Activated CD8-positive, alpha-beta memory T cell treated with anti-CD3 and anti-CD28 coated beads for 36 hours (primary cell): Measurements from ENCODE around the gene LRCH3. TPM values are rescaled to one million over a fixed set of nuclear protein-coding genes. Genes with fewer than 3 reads are reported as not detected.

Source experiments
- CTCF ChIA-PET: fragments of 350-600 bp; sonication (Branson Sonifier 250); formaldehyde crosslinking; loops from one replicate; lab custom pipeline; 2021; ENCODE audit warnings: antibody characterized with exemption; lab: Charles Lee
- POLR2A ChIA-PET: fragments of 350-600 bp; sonication (Branson Sonifier 250); formaldehyde crosslinking; loops from one replicate; lab custom pipeline; 2021; ENCODE audit warnings: antibody characterized with exemption; lab: Charles Lee
- total RNA-seq, 2 experiments: library from RNA; stranded (reverse); gene quantifications; one replicate each; pipeline ENCODE4 v1.2.3, GENCODE V29; 2021

Gene LRCH3
- total RNA-seq: 10 to 100 TPM; 46.5 to 49.0 TPM

- POLR2A ChIA-PET: interaction anchor here (1.0 kb wide), 1 partner anchor 41 kb away, joined by 3 read pairs; no protein-coding TSS in a partner anchor
- CTCF ChIA-PET: interaction anchor here (0.8 kb wide), 1 partner anchor 40 kb away, joined by 3 read pairs; no protein-coding TSS in a partner anchor
Measured at GRCh38 chr3:197791113-197791891, at the start of gene LRCH3. LRCH3 (plus strand) TSS chr3:197791254; CDS start chr3:197791279, 25 bp downstream.

- POLR2A ChIA-PET: no interaction called here
- CTCF ChIA-PET: no interaction called here
Measured at GRCh38 chr3:197742787-197743186, 48.3 kb upstream of the LRCH3 start.

GRCh38 chr3:197746209-197746608 lies 44.8 kb upstream of the LRCH3 start:
- CTCF ChIA-PET: no interaction called here
- POLR2A ChIA-PET: interaction anchor here (1.2 kb wide), 1 partner anchor 10 kb away, joined by 3 read pairs; the partner anchor contains the start of gene RUBCN

GRCh38 chr3:197746801-197747237 lies 44.2 kb upstream of the LRCH3 start:
- CTCF ChIA-PET: no interaction called here
- POLR2A ChIA-PET: interaction anchor here (1.2 kb wide), 1 partner anchor 10 kb away, joined by 3 read pairs; the partner anchor contains the start of gene RUBCN

GRCh38 chr3:197748597-197749314 lies 42.3 kb upstream of the LRCH3 start:
- ChIA-PET POLR2A (interaction anchor here (0.6 to 1.3 kb wide), 2 partner anchors 13 to 36 kb away, joined by 3 to 6 read pairs; partner anchors contain the start of gene RUBCN), CTCF (interaction anchor here (0.9 to 1.0 kb wide), 2 partner anchors 9 to 28 kb away, joined by 3 read pairs; no protein-coding TSS in a partner anchor)

GRCh38 chr3:197749315-197749600 lies 41.8 kb upstream of the LRCH3 start:
- POLR2A ChIA-PET: interaction anchor here (0.5 to 1.3 kb wide), 2 partner anchors 13 to 78 kb away, joined by 6 read pairs; partner anchors contain the start of gene RUBCN
- CTCF ChIA-PET: interaction anchor here (0.9 to 1.0 kb wide), 2 partner anchors 10 to 28 kb away, joined by 3 read pairs; no protein-coding TSS in a partner anchor

- POLR2A ChIA-PET: interaction anchor here (0.5 to 1.3 kb wide), 5 partner anchors 14 to 513 kb away, joined by 3 to 6 read pairs (median 4); partner anchors contain the start of genes LRCH3 and RUBCN
Measured at GRCh38 chr3:197749601-197750395, 41.3 kb upstream of the LRCH3 start, which contains the start of gene FYTTD1. FYTTD1 (plus strand) TSS chr3:197749883; CDS start chr3:197749972, 89 bp downstream.

GRCh38 chr3:197750396-197750831 lies 40.6 kb upstream of the LRCH3 start:
- POLR2A ChIA-PET: interaction anchor here (0.5 to 1.0 kb wide), 4 partner anchors 14 to 514 kb away, joined by 3 to 6 read pairs (median 4); partner anchors contain the start of gene LRCH3
- CTCF ChIA-PET: interaction anchor here (1.1 kb wide), 1 partner anchor 41 kb away, joined by 3 read pairs; the partner anchor contains the start of gene LRCH3

More at GRCh38 chr3:197749601-197750395, 41.3 kb upstream of the LRCH3 start, which contains the start of gene FYTTD1:
- CTCF ChIA-PET: interaction anchor here (0.9 to 1.0 kb wide), 2 partner anchors 10 to 29 kb away, joined by 3 read pairs; no protein-coding TSS in a partner anchor

- POLR2A ChIA-PET: interaction anchor here (1.0 kb wide), 1 partner anchor 15 kb away, joined by 6 read pairs; no protein-coding TSS in a partner anchor
Measured at GRCh38 chr3:197750858-197751737, 40.0 kb upstream of the LRCH3 start.

GRCh38 chr3:197752107-197752506 lies 38.9 kb upstream of the LRCH3 start:
- CTCF ChIA-PET: interaction anchor here (1.1 kb wide), 1 partner anchor 32 kb away, joined by 3 read pairs; no protein-coding TSS in a partner anchor

More at GRCh38 chr3:197750858-197751737, 40.0 kb upstream of the LRCH3 start:
- CTCF ChIA-PET: interaction anchor here (1.1 kb wide), 2 partner anchors 33 to 40 kb away, joined by 3 read pairs; partner anchors contain the start of gene LRCH3

GRCh38 chr3:197753263-197753662 lies 37.8 kb upstream of the LRCH3 start:
- ChIA-PET CTCF (interaction anchor here (0.7 kb wide), 1 partner anchor 27 kb away, joined by 3 read pairs; no protein-coding TSS in a partner anchor), POLR2A (no interaction called here)

More at GRCh38 chr3:197752107-197752506, 38.9 kb upstream of the LRCH3 start:
- POLR2A ChIA-PET: no interaction called here

- ChIA-PET POLR2A (no interaction called here), CTCF (no interaction called here)
Measured at GRCh38 chr3:197756704-197757103, 34.4 kb upstream of the LRCH3 start.

GRCh38 chr3:197758512-197758911 lies 32.5 kb upstream of the LRCH3 start:
- ChIA-PET CTCF (no interaction called here), POLR2A (no interaction called here)

GRCh38 chr3:197761784-197762183 lies 29.3 kb upstream of the LRCH3 start:
- ChIA-PET POLR2A (no interaction called here), CTCF (no interaction called here)

GRCh38 chr3:197775317-197775716 lies 15.7 kb upstream of the LRCH3 start:
- ChIA-PET POLR2A (no interaction called here), CTCF (no interaction called here)

- POLR2A ChIA-PET: no interaction called here
- CTCF ChIA-PET: no interaction called here
Measured at GRCh38 chr3:197782230-197782629, 8.8 kb upstream of the LRCH3 start.

GRCh38 chr3:197784019-197784585 lies 7.0 kb upstream of the LRCH3 start:
- POLR2A ChIA-PET: no interaction called here
- CTCF ChIA-PET: interaction anchor here (0.8 to 0.9 kb wide), 3 partner anchors 12 to 32 kb away, joined by 3 to 4 read pairs (median 3); no protein-coding TSS in a partner anchor
